ENCODE measurements around the gene ARHGAP10.

- no peak for TF ChIP-seq POLR2A (IDR thresholded peaks at IDR 0.05; ENCODE audit: low read length)
- no peak for TF ChIP-seq GATA1 (IDR thresholded peaks at IDR 0.05; ENCODE audit: low read depth, low read length)
Measured at GRCh38 chr4:148048598-148048997, 316.7 kb downstream of the ARHGAP10 start.

All from erythroblast (primary cell).